B cell (primary cell): ENCODE results near the gene COL4A1. TPM values are rescaled to one million over a fixed set of nuclear protein-coding genes. Genes with fewer than 3 reads are reported as not detected.

Experiments
- ATAC-seq: fragments of 200-7000 bp; cut with Tn5 transposase; one replicate; pipeline ENCODE4 v1.10.0; 2021; ENCODE audit warnings: low read depth, mild to moderate bottlenecking, moderate number of reproducible peaks, moderate library complexity
- CTCF ChIA-PET: fragments of 350-600 bp; sonication (Branson Sonifier 250); formaldehyde crosslinking; loops from one replicate; lab custom pipeline; 2021; ENCODE audit warnings: antibody characterized with exemption, inconsistent platforms; lab: Charles Lee
- POLR2A ChIA-PET: fragments of 350-600 bp; sonication (Branson Sonifier 250); formaldehyde crosslinking; loops from one replicate; lab custom pipeline; 2021; ENCODE audit warnings: antibody characterized with exemption; lab: Charles Lee
- DNase-seq: peaks from one replicate; pipeline ENCODE4 v3.0.0; 2013
- H2AFZ ChIP-seq: 2 replicates; pipeline ENCODE4 v1.6.1; 2012; ENCODE audit warnings: mild to moderate bottlenecking, low read depth, low read length; ENCODE audit not compliant: insufficient read depth, poor library complexity, severe bottlenecking
- H3K27ac ChIP-seq, 2 donors: 1 replicate in 1 of 2; 2 replicates in 1 of 2; pipeline ENCODE4 v1.5.1; 2012 to 2013; ENCODE audit warnings: low read length in 2 of 2, mild to moderate bottlenecking in 2 of 2, moderate library complexity in 1 of 2
- H3K27me3 ChIP-seq, 4 experiments: fragments of 200-600 bp in 1 of 4; sonication (generic) in 1 of 4; replicated peaks in 1 of 4; 1 replicate in 2 of 4; 2 replicates in 2 of 4; pipeline versions ENCODE4 v1.6.1 to v1.7.0; 2013 to 2016; ENCODE audit warnings: low read length in 3 of 4, mild to moderate bottlenecking in 2 of 4, mixed read lengths in 1 of 4, moderate library complexity in 1 of 4; ENCODE audit not compliant: insufficient read depth in 4 of 4, control insufficient read depth in 3 of 4; ENCODE audit errors: control extremely low read depth in 1 of 4
- H3K36me3 ChIP-seq, 2 experiments: replicated peaks in 1 of 2; 1 replicate in 1 of 2; 2 replicates in 1 of 2; pipeline versions ENCODE4 v1.6.1 to v1.7.1; 2013; ENCODE audit warnings: low read length in 1 of 2; ENCODE audit not compliant: insufficient read depth in 2 of 2, control insufficient read depth in 1 of 2; ENCODE audit errors: control extremely low read depth in 1 of 2, extremely low read depth in 1 of 2
- H3K4me1 ChIP-seq, 2 donors: fragments of 200-600 bp in 1 of 2; sonication (generic) in 1 of 2; 1 replicate in 1 of 2; 2 replicates in 1 of 2; pipeline versions ENCODE4 v1.5.1 to v1.6.1; 2013 to 2017; ENCODE audit warnings: low read length in 2 of 2; ENCODE audit not compliant: control insufficient read depth in 2 of 2, insufficient read depth in 2 of 2
- H3K4me2 ChIP-seq: replicated peaks from 2 replicates; pipeline ENCODE3; 2012; ENCODE audit warnings: mild to moderate bottlenecking, low read depth, low read length; ENCODE audit not compliant: poor library complexity, severe bottlenecking
- H3K4me3 ChIP-seq, 5 experiments: fragments of 200-600 bp in 1 of 5; sonication (generic) in 1 of 5; 1 replicate in 3 of 5; 2 replicates in 2 of 5; pipeline versions ENCODE4 v1.5.1 to v1.7.0; 2011 to 2016; ENCODE audit warnings: low read length in 4 of 5, mild to moderate bottlenecking in 4 of 5, low read depth in 2 of 5, control low read depth in 1 of 5, moderate library complexity in 1 of 5; ENCODE audit not compliant: insufficient read depth in 1 of 5; ENCODE audit errors: control extremely low read depth in 1 of 5, extremely low read depth in 1 of 5
- H3K79me2 ChIP-seq: fragments of 200-600 bp; sonication (generic); one replicate; pipeline ENCODE4 v1.6.0; 2016; ENCODE audit warnings: low read length; ENCODE audit not compliant: control insufficient read depth, insufficient read depth
- H3K9ac ChIP-seq: fragments of 200-600 bp; sonication (generic); 2 replicates; pipeline ENCODE4 v1.6.1; 2017; ENCODE audit warnings: mild to moderate bottlenecking, low read length, moderate library complexity
- H3K9me3 ChIP-seq, 3 donors: one replicate each; pipeline versions ENCODE4 v1.6.1 to v1.7.1; 2013; ENCODE audit warnings: low read length in 2 of 3; ENCODE audit not compliant: control insufficient read depth in 2 of 3, insufficient read depth in 1 of 3; ENCODE audit errors: control extremely low read depth in 1 of 3
- H4K20me1 ChIP-seq: 2 replicates; pipeline ENCODE4 v1.6.0; 2012; ENCODE audit warnings: mild to moderate bottlenecking, low read length; ENCODE audit not compliant: insufficient read depth, control insufficient read depth, poor library complexity, severe bottlenecking
- H3K27ac Mint-ChIP-seq: one replicate; pipeline ENCODE4 v1.8.0; 2021; ENCODE audit warnings: mixed read lengths
- H3K27me3 Mint-ChIP-seq: one replicate; pipeline ENCODE4 v1.8.0; 2021; ENCODE audit warnings: mixed read lengths
- H3K4me1 Mint-ChIP-seq: one replicate; pipeline ENCODE4 v1.8.0; 2021; ENCODE audit warnings: mixed read lengths
- H3K4me3 Mint-ChIP-seq: one replicate; pipeline ENCODE4 v1.8.0; 2021; ENCODE audit warnings: mixed read lengths
- H3K9me3 Mint-ChIP-seq: one replicate; pipeline ENCODE4 v1.8.0; 2022; ENCODE audit warnings: mixed read lengths; ENCODE audit not compliant: insufficient read depth
- CTCF ChIP-seq: fragments of 200-600 bp; IDR thresholded peaks from one replicate; pipeline ENCODE4 v1.8.0; 2022; ENCODE audit warnings: antibody characterized with exemption, mild to moderate bottlenecking
- EZH2 ChIP-seq: IDR thresholded peaks from 2 replicates; pipeline ENCODE4 v1.6.1; 2012; ENCODE audit warnings: borderline replicate concordance, low read depth, mild to moderate bottlenecking, moderate library complexity, low read length; ENCODE audit not compliant: insufficient read depth, poor library complexity, severe bottlenecking
- WGBS: methylation state at CpG from one replicate; pipeline ENCODE4 v1.1.5; 2013; ENCODE audit warnings: missing lambda C conversion rate; ENCODE audit not compliant: insufficient coverage; 5-methylcytosine and 5-hydroxymethylcytosine counted together
- intact Hi-C: fragments of 100-400 bp; cut with micrococcal nuclease; formaldehyde crosslinking; loops from one replicate; pipeline ENCODE4 v1.10.0; 2022
- polyA plus RNA-seq: library from polyadenylated mRNA; depleted of rRNA; stranded (reverse); fragments of >200 nt; gene quantifications from 2 replicates; pipeline ENCODE4 v1.2.3, GENCODE V29; 2012
- total RNA-seq, 2 donors: library from RNA; stranded (reverse); fragments of 120-200 nt in 1 of 2; gene quantifications; 1 replicate in 1 of 2; 2 replicates in 1 of 2; pipeline versions ENCODE4 v1.2.3 to v1.2.4, GENCODE V29; 2013 to 2022

COL4A1 gene
- total and polyA plus RNA-seq, 2 donors (not counting 1 experiment from before 2014, with no cell fraction given): not detected

DNA sequence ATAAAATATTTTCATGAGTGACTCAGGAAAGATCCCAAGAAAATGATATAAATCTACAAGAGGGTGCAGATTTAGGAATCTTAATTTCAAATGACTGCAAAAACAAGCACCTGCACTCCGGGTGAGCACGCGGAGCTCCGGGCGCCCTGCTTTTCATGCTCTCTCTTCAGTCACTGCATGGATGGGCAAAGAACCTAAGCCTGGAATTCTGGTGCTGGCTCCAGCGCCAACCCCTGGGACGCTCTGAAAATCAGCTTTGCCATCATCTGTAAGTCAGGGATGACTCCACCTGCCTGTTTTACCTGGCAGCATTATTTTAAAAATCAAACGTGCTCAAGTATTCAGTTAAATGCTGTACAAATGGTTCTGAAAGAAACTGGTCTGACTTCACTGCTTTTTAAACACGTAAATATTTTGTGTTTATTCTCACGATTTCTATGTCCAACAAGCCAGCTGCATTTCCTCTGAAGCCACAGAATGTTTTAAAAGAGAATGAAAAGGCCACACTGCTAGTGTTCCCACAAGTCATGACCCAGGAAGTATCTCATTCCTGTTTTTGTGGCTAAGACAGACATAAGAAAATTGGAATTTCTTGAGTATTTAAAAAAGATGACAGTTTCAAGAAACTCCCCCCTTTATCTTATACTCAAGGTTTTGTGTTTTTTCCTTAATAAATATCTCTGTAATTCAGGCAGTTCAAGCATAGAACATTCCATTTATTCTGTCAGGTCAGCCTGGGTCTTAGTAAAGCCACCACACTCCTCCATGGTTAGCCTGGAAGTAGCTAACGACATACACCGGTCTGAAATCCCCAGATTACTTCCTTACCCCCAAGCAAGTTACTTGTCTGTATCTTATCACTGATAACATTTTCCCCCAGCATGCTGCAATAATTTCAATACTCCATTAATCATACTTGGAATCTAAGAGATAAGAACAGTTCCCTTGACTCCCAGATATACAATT, 81.1 kb downstream of the COL4A1 start:
- no peak for ATAC-seq

More for the DNA sequence above, 81.1 kb downstream of the COL4A1 start:
- Mint-ChIP-seq H3K27ac (no peak overlapping the region), H3K4me1 (no peaks in the 10 kb centered on the region), H3K9me3 (no peaks in the 10 kb centered on the region), H3K27me3 (peaks cover 4% of the 10 kb centered on the region), H3K4me3 (no peak overlapping the region)
- no peak overlapping the region for H3K9ac ChIP-seq
- DNase-seq: no peak
- POLR2A ChIA-PET: no interaction called here
- no peaks in the 10 kb centered on the region for H4K20me1 ChIP-seq
- no peak overlapping the region for H3K4me2 ChIP-seq
- H3K79me2 ChIP-seq: no peaks in the 10 kb centered on the region
- TF ChIP-seq CTCF (no peak), EZH2 (no peak)
- H3K4me3 ChIP-seq: no peak overlapping the region
- H3K4me1 ChIP-seq: no peaks in the 10 kb centered on the region
- 79% methylated on average over 12 of the region's 12 CpGs for WGBS
- no peaks in the 10 kb centered on the region for H3K9me3 ChIP-seq
- H3K27me3 ChIP-seq: peaks cover 0 to 3% (median 0%) of the 10 kb centered on the region in 4 experiments
- H3K36me3 ChIP-seq: no peaks in the 10 kb centered on the region
- intact Hi-C loops: loop anchor here (10.0 kb wide), 1 partner anchor 829 kb away; no protein-coding TSS in a partner anchor
- H2AFZ ChIP-seq: no peak overlapping the region
- CTCF ChIA-PET: interaction anchor here (1.3 to 1.7 kb wide), 3 partner anchors 9 to 186 kb away, joined by 4 to 5 read pairs (median 4); no protein-coding TSS in a partner anchor
- H3K27ac ChIP-seq: no peak overlapping the region
